Stimulated activated CD4-positive, alpha-beta T cell treated with anti-CD3 and anti-CD28 coated beads, Interleukin-1b, Interleukin-23, amount 100 ng/mL, for 48 hours (primary cell): ENCODE data around the gene NUP54.
A peak's percentile ranks its signal among the peaks of the same experiment; 100 is the strongest.

Experiments used
- DNase-seq: peaks from one replicate; pipeline ENCODE4 v3.0.0-alpha.2; 2020

NUP54 gene

DNA sequence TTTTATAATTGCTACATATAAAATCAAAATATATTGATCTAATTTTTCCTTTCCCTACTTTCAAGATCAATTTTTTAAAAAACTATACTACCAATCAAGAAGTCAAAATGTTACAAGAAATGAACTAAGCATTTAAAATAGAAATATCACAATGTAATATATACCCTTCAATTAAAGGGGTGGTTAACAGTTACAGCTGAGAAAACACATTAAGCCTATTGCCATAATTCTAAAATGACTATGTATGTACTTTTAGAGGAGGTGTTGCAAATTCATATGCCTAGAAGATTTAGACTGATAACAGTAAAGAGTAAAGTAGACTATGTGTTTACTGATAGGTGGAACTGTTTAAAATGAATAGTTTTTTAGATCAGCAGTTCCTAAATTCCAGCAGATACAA lies 3.7 kb downstream of the NUP54 start:
- DNase-seq: no peak

DNA sequence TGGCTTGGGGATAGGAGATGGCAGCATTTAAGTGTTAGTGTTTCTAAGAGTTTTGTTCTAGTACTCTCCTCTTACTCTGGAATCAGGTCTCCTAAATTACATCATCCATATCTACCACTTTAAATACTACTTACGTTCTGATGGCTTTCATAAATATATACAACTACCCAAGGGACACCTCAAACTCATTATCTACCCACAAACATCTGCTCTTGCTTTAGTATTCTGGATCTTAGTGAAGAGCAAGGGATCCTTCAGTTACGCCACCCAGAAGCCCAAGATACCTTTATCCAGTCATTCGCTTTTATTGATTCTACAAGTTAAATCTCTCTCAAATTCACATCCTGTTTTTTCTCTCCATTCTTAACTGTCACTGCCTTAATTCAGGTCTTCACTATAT lies 7.0 kb downstream of the NUP54 start:
- DNase-seq: no peak

DNA sequence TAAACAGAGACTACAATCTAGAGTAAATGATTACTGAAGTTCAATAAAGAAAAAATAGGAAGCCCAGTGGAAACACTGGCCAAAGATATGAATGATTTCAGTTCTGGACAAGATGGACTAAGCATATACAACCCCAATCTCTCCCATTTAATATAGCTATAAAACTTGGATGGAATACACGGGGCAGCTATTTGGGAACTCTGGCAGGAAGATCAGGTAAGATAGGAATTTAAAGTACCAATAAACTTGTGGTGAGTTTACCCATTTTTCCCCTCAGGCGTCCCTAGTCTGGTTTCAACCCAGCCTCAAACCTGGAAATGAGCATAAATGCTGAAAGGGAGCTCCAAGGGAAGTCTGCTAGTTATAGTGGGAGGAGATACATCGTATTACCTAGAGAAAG lies 20.4 kb downstream of the NUP54 start:
- DNase-seq: no peak

DNA sequence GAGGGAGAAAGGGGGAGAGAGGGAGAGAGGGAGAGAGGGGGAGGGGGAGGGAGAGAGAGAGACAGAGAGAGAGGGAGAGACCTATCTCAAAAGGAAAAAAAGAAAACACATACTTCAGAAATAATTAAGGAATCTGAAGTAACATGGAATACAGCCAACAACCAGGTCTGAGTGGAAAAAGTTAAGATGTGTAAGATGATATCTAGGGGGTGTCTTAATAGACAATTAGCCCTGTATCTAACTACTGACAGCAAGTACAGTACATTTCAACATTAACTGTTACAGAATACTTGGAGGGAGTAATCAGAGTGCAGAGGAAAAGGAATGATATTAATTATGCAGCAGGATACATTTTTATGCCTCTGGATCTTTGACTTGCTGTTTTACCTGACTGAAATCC lies 22.4 kb downstream of the NUP54 start:
- no peak for DNase-seq

- DNase-seq: no peak
Measured at GRCh38 chr4:76120199-76120598, 28.0 kb downstream of the NUP54 start.

DNA sequence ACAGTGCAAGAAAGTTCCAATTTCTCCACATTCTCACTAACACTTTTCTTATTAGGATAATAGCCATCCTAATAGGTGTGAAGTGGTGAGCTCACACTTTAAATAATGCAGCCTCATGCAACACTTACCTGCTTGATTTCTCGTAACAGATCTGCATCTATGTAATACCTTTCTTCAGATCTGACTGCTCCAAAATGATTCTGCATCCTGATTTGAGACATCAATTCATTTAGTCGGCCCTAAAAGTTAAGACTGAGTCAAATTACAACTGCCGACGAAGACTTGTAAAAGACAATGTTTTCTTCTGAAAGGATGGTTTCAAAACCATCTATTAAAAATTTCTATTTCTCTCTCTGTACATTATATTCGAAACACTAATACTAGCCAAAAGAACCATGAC lies 30.7 kb downstream of the NUP54 start:
- no peak for DNase-seq

DNA sequence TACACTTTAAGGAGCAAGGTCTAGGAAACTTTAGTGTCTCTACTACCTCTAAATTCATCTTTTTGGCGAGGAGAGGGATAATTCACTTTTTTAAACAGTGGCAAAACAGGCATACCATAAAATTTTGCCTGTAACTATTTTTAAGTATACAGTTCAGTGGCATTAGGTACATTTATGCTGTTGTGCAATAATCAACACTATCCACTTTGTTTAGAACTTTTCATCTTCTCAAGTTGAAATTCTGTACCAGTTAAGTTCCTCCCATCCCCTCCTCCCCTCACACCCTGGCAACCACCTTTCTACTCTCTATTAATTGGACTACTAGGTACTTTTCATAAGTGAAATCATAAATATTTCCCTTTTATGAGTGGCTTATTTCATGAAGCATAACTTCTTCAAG lies 31.4 kb downstream of the NUP54 start:
- DNase-seq: no peak

DNA sequence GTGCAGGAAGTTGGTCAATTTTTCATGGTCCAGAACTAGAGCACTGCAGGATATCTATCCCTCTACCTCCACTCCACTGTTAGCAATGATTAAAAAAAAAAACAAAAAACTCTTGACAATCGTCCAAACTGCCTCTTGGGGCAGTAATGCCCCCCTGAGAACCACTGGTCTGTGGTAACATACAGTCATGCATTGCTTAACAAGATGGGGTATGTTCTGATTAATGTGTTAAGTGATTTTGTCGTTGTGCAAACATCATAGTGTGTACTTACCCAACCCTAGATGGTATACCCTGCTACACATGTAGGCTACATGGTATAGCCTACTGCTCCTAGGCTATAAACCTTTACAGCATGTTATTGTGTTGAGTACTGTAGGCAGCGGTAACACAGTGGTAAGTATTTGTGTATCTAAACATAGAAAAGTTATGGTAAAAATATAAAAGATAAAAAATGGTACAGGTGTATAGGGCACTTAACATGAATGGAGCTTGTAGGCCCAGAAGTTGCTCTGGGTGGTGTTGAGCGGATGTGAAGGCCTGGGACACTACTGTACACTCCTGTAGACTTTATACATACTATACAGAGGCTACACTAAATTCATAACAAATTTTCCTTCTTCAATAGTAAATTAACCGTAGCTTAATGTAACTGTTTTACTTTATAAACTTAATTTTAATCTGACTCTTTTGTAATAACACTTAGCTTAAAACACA lies 39.6 kb downstream of the NUP54 start:
- no peak for DNase-seq

DNA sequence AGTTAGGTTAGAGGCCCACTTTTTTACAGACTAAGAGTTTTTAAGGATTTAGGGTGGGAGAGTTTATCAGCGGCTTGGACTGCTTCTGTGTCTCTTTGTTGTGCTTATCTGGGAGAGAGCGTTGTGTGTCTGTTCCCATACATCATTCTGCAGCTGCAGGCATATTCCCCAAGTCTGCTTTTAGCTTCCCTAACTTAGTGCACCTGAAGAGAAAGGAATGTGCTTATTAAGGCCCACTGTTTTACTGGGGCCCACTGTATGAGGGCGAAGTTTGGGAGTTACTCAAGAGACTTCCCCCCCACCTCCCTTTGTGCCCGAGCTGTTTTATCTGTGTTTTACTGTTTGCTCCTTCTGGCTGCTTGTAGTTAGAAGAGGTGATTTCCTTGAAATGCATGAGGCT lies 41.8 kb downstream of the NUP54 start:
- DNase-seq: no peak

GRCh38 chr4:76105652-76106051 lies 42.5 kb downstream of the NUP54 start:
- DNase-seq: no peak

- no peak for DNase-seq
Measured at GRCh38 chr4:76096076-76096475, 52.1 kb downstream of the NUP54 start.

DNA sequence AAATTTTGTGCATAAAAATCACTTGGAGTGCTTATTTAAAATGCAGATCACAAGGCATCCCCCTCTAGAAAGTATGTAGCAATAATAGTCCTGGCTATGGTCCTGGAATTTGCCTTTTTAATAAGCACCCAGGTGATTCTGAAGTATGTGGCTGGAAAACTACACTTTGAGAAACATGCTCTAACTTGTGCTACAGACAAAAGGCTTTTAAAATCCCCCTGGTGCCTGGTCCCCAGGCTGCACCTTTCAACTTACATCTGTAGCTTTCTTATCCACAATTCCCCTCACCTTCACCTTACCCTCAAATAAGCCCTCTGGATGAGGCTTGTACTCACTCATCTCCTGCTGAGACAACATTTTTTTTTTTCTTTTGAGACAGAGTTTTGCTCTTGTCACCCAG lies 52.6 kb downstream of the NUP54 start:
- no peak for DNase-seq

DNA sequence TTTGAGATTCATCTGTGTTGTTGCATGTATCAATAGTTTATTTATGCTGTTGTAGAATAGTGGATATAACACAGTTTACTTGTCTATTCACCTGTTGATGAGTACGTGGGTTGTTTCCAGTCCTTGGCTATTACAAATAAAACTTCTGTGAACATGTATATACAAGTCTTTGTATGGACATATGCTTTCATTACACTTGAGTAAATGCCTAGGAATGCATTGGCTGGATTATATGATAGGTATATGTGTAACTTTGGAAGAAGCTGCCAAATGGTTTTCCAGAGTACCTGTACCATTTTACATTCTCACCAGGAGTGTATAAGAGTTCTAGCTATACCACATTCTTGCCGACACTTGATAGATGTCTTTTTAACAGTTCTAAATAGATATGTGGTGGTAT lies 57.1 kb downstream of the NUP54 start:
- DNase-seq: no peak

- DNase-seq: no peak
Measured at GRCh38 chr4:76090241-76090691, 57.9 kb downstream of the NUP54 start.

DNA sequence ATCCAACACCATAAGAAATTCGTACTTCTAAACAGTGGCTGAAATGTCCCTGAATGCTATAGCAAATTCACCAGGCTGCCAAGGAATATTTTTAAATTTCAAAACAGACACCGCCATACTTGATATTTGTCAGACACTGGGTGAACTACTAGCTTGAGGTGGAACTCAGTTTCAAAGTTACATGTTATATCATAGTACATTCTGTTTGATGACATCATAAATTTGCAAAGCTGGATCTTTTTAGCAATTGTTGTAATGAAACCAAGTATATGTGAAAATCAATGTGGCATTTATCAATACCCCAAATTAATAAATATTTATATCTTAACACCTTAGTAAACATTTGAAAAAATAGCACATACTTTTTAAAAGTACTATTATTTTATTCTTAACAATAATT lies 59.5 kb downstream of the NUP54 start:
- DNase-seq: no peak

GRCh38 chr4:76087007-76087769 lies 61.0 kb downstream of the NUP54 start:
- DNase-seq: peak; percentile 11

- no peak for DNase-seq
Measured at GRCh38 chr4:76084542-76084941, 63.7 kb downstream of the NUP54 start.

DNA sequence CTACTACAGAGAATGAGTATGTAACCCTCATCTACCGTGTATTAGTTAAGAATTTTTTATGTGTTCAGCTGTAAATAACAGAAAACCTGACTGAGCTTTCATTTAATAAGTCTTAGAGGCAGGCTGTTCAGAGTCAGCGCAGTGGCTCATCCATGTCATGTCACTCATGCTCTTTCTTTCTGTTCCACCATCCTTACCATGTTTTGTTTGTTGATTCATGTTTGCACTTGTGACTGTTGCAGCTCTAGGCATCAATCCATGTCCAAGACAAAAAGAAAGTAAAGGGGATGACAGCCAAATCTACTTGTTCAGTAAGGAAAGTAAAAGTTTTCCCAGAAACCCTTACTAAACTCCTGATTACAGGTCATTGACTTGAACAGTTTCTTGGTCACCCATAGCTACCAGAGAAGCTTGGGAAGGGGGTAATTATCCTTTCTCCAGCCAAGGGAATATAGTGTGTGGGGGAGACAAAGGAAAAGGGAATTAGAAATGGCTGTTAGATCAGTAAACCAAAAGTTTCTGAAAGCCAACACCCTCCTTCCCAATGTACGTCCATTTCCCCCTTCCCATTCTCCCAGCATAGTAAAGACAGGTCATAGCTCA lies 64.7 kb downstream of the NUP54 start:
- no peak for DNase-seq

DNA sequence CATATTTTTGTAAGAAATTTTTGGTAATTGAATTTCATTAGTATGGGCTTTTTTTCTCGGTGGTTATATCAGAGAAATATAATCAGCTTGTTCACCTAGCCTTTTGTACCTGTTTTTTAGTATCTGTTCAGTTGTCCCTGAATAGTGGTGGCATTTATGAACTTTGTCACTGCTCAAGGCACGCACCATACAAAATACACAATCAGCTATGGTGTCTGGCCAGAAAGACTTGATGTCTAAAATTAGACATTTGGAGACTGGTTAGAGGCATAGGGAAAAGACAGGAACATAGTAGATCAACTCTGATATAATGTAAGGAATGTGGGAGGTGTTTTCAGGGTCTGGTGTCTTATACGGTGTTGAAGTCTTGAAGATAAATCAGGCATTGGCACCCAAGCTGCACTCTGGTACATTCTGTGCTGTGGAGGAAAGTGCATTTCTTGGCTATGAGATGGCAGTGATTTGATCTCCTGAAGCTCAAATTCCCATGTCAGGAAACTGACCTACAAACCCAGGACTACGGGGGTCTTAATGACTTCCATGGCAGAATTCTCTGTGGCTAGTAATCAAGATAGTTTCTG lies 70.1 kb downstream of the NUP54 start:
- no peak for DNase-seq

DNA sequence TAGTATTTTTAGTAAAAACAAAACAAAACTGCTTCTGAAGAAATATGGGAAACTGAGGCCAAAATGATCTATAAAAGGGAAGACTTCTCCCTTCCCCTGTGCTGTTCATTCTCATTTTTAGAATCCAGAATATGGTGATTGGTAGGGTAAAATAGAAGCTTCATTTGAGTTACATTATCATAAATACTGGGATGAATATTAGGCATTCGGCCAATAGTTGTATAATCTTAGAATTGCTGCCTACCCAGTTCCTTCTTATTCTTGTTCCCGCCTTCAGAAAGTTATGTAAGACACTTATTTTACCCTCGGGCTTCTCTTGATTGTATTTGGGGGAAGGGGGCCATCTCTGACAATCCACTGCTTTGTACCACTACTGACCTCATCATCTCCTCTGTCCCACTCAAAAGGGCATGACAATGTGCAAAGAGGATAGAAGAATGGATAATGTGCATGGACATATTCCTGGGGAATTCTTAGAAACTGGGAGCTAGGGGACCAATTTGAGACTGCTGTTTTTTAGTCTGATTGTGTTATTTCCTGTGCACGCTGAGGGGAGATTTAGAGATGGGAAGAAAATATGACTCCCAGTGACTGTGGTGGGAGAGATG lies 73.1 kb downstream of the NUP54 start:
- no peak for DNase-seq

DNA sequence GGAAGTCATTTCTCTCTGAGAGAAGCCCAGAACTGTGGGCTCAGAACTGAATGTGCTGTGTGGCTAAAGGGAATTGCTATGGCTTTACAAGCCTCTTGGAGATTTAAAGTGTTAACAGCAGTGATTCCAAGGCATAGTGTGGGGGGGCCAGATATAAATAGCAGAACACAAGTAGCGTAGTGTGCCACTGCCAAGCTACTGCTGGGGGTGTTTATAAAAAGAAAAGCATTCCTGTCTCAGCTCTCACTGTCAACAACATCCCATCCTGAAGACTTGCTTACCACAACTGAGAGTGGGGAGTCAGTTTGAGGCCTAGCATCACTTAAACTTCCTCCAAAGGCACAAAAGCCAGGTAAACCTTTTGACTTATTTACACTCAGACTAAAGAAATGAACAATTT lies 73.7 kb downstream of the NUP54 start, which contains the start of gene ART3:
Gene ART3 (plus strand): TSS at position 242 of the 400 bp plus-strand sequence. CDS start 1,181 bp downstream, outside the sequence.
- no peak for DNase-seq

DNA sequence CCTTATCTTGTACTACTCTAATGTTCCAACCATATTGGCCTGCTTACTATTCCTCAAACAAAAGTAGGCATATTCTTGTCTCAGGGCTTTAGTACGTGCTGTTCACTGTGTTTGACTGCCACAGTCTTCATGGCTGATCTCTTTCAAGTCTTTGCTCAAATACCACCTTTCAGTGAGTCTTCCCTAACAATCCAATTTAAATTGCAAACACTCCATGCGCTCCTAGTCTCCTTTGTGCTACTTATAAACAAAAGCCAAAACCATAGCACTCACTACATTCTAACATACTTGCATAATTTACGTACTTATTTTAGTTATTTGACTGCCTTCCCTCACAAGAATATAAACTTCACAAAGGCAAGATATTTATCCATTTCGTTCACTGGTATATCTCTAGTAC lies 75.4 kb downstream of the NUP54 start:
- no peak for DNase-seq

DNA sequence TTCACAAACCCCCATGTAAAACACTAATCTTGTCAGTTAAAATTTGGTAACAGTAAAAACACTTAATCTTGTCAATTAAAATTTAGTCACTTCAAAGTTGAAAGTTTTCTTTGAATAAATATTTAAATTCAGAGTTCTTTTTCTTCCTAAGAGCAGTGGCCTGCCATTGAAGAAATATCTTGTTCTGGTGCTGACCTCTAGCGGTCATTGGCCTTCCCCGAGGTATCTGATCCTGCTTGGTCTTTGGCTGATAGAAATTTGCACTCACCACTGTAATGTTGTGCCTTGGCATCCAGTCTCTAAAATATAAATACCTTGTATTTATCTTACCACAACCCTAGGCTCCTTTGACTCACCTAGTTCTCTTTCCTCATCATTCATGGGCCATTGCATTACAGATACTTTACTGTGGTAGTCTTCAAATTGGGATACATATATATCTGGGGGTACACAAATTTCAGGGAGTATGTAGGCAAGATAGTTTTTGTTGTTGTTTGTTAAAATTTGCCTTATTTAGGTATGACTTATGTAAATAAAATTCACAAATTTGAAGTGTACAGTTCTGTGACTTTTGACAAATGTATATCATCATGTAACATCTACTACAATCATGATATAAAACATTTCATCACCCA lies 80.4 kb downstream of the NUP54 start:
- peak; percentile 65 for DNase-seq
